GM12864 (cell line): ENCODE measurements around the gene GASK1A.

Experiments
- DNase-seq: peaks from one replicate; pipeline ENCODE4 v3.0.0-alpha.2; 2011; ENCODE audit warnings: low read depth
- H3K4me3 ChIP-seq: 2 replicates; pipeline ENCODE4 v1.5.1; 2011; ENCODE audit warnings: mild to moderate bottlenecking, low read depth, low read length, control low read depth
- TF ChIP-seq, protein P1 (sequence below): IDR thresholded peaks from 2 replicates; pipeline ENCODE4 v1.5.1; 2011; ENCODE audit warnings: low read depth, mild to moderate bottlenecking, moderate library complexity, low read length, control low read depth, inconsistent platforms; ENCODE audit errors: missing control alignments

Gene GASK1A

DNA sequence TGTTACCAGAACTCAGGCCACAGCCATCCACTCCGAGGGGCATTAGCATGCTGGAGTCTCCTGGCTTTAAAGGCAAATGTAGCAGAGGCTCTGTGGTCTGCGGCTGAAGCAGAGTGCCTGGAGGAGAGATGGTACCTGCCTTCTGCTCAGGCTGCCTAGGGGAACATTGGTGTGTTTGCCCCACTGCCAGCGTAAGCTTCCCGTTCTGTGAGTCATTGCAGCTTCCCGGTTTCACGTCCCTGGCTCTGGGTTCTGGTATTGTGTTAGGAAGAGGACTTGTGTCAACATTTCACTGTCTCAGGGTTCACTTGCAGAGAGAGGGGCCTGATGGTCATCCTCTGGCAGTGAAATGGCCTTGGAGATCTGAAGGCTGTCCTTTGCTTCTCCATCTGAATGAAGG lies 1.8 kb downstream of the GASK1A start:
- no peak overlapping the region for H3K4me3 ChIP-seq
- TF ChIP-seq, protein P1, sequence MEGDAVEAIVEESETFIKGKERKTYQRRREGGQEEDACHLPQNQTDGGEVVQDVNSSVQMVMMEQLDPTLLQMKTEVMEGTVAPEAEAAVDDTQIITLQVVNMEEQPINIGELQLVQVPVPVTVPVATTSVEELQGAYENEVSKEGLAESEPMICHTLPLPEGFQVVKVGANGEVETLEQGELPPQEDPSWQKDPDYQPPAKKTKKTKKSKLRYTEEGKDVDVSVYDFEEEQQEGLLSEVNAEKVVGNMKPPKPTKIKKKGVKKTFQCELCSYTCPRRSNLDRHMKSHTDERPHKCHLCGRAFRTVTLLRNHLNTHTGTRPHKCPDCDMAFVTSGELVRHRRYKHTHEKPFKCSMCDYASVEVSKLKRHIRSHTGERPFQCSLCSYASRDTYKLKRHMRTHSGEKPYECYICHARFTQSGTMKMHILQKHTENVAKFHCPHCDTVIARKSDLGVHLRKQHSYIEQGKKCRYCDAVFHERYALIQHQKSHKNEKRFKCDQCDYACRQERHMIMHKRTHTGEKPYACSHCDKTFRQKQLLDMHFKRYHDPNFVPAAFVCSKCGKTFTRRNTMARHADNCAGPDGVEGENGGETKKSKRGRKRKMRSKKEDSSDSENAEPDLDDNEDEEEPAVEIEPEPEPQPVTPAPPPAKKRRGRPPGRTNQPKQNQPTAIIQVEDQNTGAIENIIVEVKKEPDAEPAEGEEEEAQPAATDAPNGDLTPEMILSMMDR = no peak
- DNase-seq = no peak

DNA sequence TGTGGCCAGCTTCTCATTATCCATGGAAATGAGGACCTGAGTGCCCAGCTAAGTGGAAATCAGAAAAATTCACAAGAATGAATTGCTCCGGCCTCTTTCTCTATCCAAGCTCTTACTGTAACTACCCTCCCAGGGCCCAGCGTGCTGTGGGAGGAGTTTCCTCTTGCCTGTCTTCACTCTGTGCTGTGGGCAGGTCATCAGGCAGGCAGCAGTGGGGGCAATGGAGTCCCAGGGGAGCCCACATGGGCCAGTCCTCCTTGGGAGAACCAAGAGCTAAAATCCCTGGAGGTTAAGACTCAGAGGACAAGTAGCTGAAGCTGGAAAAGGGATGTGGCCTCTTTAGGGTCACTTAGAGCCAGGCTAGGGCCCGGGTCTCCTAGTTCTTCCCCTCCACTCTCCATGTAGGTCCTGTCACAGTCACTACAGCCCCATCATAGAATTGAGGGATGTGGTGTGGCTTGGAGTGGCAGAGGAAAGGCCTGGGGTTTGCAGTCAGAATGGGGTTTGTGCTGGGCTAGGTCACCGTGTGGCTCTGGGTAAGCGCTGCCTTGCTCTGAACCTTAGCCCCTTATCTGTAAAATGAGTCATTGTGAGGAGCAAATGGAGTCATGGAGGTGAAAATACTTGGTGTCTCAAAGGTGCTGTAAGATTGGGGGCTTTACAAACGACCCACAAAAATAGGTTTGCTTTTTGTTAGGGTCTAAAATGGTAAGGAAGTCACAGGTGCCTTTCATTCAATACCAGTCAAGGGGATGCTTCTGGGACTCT lies 3.7 kb downstream of the GASK1A start:
- no peak for DNase-seq
- TF ChIP-seq, protein P1 = no peak
- no peak overlapping the region for H3K4me3 ChIP-seq

DNA sequence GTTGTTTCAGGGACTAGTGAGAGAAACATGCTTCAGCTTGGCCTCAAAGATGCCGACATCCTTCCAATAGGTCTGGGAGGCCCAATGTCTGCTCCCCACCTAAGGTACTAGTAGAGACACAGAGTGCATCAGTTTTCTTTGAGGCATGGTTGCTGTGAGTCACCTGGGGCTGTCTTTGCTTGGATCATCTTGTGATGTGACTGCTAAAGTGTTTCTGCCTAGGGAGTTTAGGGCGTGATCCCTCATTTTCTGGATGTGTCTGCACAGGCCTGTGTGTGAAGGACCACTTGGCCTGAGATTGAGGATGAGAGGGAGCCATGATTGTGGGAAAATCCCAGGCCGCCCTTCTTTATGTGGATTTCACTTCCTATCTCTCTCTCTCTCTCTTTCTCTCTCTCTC lies 4.8 kb downstream of the GASK1A start:
- TF ChIP-seq, protein P1 = no peak
- no peak overlapping the region for H3K4me3 ChIP-seq
- DNase-seq = no peak

DNA sequence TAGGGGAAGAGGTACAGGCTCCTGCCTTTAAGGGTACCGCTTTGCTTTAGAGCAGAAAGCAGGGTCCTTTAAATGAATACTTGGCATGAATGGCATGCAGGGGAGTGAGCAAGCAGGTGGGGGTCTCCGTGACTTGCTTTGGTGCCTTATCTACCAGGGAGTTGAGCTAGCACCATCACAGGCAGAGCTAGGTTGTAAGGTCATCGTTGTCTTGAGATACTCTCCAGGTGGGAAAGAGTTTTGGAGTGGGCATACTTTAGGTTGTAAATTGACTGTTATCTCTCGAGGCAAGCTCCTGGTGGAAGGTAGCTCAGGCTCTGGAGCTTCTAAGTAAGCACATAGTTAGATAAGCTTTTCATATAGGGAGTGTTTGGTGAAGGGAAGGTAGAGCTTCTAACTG lies 5.6 kb downstream of the GASK1A start:
- DNase-seq = no peak
- H3K4me3 ChIP-seq = no peak overlapping the region
- TF ChIP-seq, protein P1 = no peak

DNA sequence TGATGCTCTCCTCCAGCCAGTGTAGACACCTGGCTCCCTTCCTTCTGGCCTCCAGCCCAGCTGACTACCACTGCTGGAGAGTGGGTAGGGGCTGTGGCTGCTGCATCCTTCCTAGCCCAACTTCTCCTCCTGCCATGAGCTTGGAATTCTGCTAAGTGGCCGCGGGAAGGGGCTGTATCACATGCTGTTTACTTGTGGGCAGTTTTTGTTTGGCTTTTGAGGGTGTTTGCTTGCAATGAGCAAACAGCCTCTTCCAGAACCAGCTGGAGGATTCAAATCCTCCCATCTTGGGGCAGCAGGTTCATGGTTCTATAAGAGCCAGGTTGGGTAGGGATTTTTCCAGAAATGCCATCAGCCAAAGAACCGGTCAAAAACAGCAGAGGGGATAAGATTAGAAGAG lies 9.0 kb downstream of the GASK1A start:
- TF ChIP-seq, protein P1 = no peak
- no peak for DNase-seq
- no peak overlapping the region for H3K4me3 ChIP-seq

DNA sequence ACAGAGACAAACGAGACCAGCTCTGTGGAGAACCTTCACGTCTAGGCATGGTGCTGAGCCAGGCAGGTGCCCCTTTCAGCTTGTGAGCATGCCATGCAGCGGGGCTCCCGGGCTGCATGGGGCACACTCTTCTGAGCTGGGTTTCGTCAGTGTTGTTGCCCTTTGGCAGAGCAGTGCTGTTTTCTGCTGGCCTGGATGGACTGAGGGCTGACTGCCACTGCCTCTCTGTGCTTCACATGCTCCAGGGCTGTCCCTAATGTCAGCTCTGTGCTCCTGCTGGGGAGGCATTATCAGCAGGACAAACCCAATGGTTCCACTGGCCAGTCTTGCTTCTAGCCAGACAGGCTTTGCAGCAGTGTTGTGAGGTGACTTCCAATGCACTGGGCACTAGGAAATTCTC lies 9.5 kb downstream of the GASK1A start:
- TF ChIP-seq, protein P1 = no peak
- no peak for DNase-seq
- H3K4me3 ChIP-seq = no peak overlapping the region
